Progenitor cell of endocrine pancreas (in vitro differentiated cells): ENCODE results near the gene TRRAP. TPM values are rescaled to one million over a fixed set of nuclear protein-coding genes. Genes with fewer than 3 reads are reported as not detected.

Source experiments
- DNase-seq: peaks from one replicate; pipeline ENCODE4 v3.0.0; 2021; ENCODE audit warnings: low spot score; ENCODE audit not compliant: unreplicated experiment
- H3K27ac Mint-ChIP-seq: 2 replicates; pipeline ENCODE4 v1.8.0; 2021; ENCODE audit warnings: mild to moderate bottlenecking, moderate library complexity, mixed read lengths
- H3K27me3 Mint-ChIP-seq: 2 replicates; pipeline ENCODE4 v1.8.0; 2021; ENCODE audit warnings: mixed read lengths
- H3K36me3 Mint-ChIP-seq: 2 replicates; pipeline ENCODE4 v1.8.0; 2022; ENCODE audit warnings: mixed read lengths; ENCODE audit not compliant: insufficient read depth
- H3K4me1 Mint-ChIP-seq: 2 replicates; pipeline ENCODE4 v1.8.0; 2021; ENCODE audit warnings: low read depth, mixed read lengths
- H3K4me3 Mint-ChIP-seq: 2 replicates; pipeline ENCODE4 v1.8.0; 2021; ENCODE audit warnings: low read depth, mild to moderate bottlenecking, moderate library complexity, mixed read lengths
- H3K9me3 Mint-ChIP-seq: 2 replicates; pipeline ENCODE4 v1.8.0; 2021; ENCODE audit warnings: low read depth, mixed read lengths
- total RNA-seq: library from RNA; stranded (reverse); gene quantifications from 2 replicates; pipeline ENCODE4 v1.2.1, GENCODE V29; 2021
- TF ChIP-seq, protein P1 (sequence below): fragments of 200-600 bp; sonication (generic); IDR thresholded peaks from one replicate; pipeline ENCODE4 v1.5.0; 2021; ENCODE audit warnings: antibody characterized with exemption, mild to moderate bottlenecking; ENCODE audit not compliant: unreplicated experiment

The TRRAP gene
- total RNA-seq, 1 donor from 2014 or later: 75.8 TPM

DNA sequence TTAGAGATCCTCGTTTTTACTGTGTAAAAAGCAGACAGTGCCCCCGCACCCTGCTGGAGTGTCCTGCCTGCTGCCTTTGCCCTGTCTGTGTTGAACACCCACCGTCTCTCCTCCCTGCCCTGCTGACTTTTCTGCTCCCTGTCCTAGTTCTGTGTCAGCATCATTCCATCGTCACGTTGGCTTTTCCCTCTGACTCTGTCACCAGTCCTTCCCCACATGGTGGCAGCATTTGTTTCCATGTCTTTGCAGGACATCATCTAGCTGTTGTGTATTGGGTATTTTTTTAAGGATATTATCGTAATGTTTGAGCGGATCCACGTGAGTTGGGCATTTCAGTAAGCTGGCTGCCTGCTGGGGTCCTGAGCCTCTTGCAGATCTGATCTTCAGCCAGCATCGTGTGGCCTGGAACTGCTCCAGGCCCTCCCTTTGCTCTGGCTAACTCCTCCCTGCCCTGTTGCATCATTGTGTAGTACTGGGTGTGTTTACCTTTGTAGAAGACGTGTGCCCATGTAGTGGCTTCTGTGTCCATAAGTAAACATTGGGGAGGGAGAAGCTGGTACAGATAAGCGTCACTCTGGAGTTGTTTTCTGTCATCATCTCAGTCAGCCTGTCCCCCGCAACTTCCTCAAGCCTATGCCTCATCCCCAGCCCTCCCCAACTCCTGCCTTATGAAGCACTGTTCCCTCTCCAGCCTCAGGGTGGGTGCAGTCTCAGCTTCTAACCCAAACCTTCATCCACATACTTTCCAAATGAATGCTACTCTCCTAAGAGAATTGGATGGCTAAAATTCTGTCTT is 44.3 kb downstream of the TRRAP start:
- H3K27me3 Mint-ChIP-seq: no peaks in the 10 kb centered on the region
- no peaks in the 10 kb centered on the region for H3K4me1 Mint-ChIP-seq
- no peaks in the 10 kb centered on the region for H3K9me3 Mint-ChIP-seq
- H3K4me3 Mint-ChIP-seq: no peak overlapping the region
- DNase-seq: no peak
- H3K36me3 Mint-ChIP-seq: peaks cover 46% of the 10 kb centered on the region
- H3K27ac Mint-ChIP-seq: peak overlapping the region; percentile 25
- TF ChIP-seq, protein P1, sequence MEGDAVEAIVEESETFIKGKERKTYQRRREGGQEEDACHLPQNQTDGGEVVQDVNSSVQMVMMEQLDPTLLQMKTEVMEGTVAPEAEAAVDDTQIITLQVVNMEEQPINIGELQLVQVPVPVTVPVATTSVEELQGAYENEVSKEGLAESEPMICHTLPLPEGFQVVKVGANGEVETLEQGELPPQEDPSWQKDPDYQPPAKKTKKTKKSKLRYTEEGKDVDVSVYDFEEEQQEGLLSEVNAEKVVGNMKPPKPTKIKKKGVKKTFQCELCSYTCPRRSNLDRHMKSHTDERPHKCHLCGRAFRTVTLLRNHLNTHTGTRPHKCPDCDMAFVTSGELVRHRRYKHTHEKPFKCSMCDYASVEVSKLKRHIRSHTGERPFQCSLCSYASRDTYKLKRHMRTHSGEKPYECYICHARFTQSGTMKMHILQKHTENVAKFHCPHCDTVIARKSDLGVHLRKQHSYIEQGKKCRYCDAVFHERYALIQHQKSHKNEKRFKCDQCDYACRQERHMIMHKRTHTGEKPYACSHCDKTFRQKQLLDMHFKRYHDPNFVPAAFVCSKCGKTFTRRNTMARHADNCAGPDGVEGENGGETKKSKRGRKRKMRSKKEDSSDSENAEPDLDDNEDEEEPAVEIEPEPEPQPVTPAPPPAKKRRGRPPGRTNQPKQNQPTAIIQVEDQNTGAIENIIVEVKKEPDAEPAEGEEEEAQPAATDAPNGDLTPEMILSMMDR: no peak

DNA sequence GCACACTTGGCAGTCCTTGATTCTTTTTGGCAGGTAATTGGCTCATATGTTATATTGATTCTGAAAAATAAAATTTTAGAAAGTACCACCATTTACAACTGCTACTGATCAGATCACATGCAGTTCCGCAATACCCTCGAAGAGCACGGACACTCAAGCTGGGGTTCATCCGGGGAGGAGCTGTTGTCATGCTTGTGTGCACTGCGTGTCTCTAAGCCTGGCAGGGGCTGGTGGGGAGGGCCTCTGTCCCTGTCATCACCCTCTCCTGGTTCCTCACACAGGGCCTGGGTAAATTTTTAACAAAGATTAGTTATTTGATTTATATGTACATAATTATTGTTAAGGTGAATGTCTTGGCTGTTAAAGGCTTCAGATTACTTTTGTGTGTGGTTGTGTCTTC is 45.2 kb downstream of the TRRAP start:
- no peaks in the 10 kb centered on the region for H3K4me1 Mint-ChIP-seq
- H3K4me3 Mint-ChIP-seq: no peak overlapping the region
- TF ChIP-seq, protein P1: no peak
- peaks cover 53% of the 10 kb centered on the region for H3K36me3 Mint-ChIP-seq
- H3K27ac Mint-ChIP-seq: no peak overlapping the region
- no peak for DNase-seq
- no peaks in the 10 kb centered on the region for H3K9me3 Mint-ChIP-seq
- no peaks in the 10 kb centered on the region for H3K27me3 Mint-ChIP-seq

DNA sequence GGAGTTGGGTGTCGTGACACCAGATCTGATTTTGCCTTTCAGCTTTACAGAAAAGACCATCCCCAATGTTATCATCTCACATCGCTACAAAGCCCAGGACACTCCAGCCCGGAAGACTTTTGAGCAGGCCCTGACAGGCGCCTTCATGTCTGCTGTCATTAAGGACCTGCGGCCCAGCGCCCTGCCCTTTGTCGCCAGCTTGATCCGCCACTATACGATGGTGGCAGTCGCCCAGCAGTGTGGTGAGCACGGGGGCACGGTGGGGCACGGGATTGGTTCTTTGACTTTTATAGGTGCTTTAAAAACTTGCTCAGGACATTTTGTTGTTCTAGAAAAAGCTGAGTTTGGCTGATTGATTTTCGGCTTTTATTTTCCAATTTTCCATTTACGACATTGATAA is 48.8 kb downstream of the TRRAP start:
- TF ChIP-seq, protein P1: no peak
- Mint-ChIP-seq H3K4me1 (no peaks in the 10 kb centered on the region), H3K27ac (no peak overlapping the region), H3K27me3 (no peaks in the 10 kb centered on the region), H3K4me3 (no peak overlapping the region), H3K9me3 (no peaks in the 10 kb centered on the region), H3K36me3 (peaks cover 49% of the 10 kb centered on the region)
- no peak for DNase-seq

DNA sequence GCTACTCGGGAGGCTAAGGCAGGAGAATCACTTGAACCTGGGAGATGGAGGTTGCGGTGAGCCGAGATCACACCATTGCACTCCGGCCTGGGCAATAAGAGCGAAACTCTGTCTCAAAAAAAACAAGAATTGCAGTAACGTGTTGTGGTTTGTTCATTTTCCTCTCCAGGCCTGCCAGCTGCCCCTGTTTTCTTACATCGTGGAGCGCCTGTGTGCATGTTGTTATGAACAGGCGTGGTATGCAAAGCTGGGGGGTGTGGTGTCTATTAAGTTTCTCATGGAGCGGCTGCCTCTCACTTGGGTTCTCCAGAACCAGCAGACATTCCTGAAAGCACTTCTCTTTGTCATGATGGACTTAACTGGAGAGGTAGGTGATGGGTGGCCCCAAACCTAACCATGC is 52.1 kb downstream of the TRRAP start:
- H3K4me1 Mint-ChIP-seq: no peaks in the 10 kb centered on the region
- no peak overlapping the region for H3K27ac Mint-ChIP-seq
- no peaks in the 10 kb centered on the region for H3K27me3 Mint-ChIP-seq
- H3K4me3 Mint-ChIP-seq: no peak overlapping the region
- TF ChIP-seq, protein P1: no peak
- H3K9me3 Mint-ChIP-seq: no peaks in the 10 kb centered on the region
- no peak for DNase-seq
- peaks cover 41% of the 10 kb centered on the region for H3K36me3 Mint-ChIP-seq

DNA sequence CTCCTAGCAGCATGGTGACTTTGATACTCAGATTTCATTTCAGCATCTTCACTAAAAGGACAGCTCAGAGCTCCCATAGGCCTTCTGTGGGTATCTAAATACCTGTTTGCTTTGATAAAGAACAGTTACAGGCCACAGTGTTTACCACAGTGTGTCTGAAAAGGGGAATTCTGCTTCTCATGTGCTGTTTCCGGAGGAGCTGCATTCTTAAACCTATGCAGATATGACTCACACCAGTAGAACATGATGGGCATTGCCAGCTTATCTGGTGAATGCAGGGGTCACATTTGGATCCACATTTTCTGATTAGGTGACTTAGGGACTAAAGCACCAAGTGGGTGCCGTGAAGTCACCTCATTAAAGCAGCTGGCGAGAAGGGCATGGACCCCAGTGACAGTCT is 52.6 kb downstream of the TRRAP start:
- DNase-seq: no peak
- H3K4me1 Mint-ChIP-seq: no peaks in the 10 kb centered on the region
- H3K27ac Mint-ChIP-seq: peak overlapping the region; percentile 33
- H3K27me3 Mint-ChIP-seq: no peaks in the 10 kb centered on the region
- TF ChIP-seq, protein P1: no peak
- H3K36me3 Mint-ChIP-seq: peaks cover 37% of the 10 kb centered on the region
- H3K4me3 Mint-ChIP-seq: no peak overlapping the region
- no peaks in the 10 kb centered on the region for H3K9me3 Mint-ChIP-seq
